ENCODE results near the gene ANK2. TPM values are rescaled to one million over a fixed set of nuclear protein-coding genes. Genes with fewer than 3 reads are reported as not detected.
A peak's percentile ranks its signal among the peaks of the same experiment; 100 is the strongest.

The ANK2 gene
- total RNA-seq, 4 donors from 2014 or later: 25.9 to 64.4 (median 55.4) TPM

DNA sequence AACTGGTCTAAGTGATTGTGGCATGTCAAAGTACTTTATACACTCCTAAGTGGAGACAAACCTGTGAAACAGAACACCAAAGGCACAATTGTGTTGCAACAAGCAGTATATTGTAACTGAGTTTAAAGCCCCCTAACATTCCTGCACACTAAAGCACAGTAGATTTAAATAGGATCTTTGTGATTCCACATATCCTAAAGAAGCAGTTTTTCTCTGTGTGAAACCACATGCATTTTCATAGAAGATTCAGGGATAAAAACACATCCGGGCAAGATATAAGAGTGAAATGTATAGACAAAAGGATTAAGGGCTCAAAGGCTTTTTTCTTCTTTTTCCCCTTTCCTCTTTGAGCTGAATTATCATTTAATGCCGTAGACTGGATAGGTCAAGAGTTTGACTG lies 82.2 kb downstream of the ANK2 start:
- Histone ChIP-seq H3K9me3 (no peaks in the 10 kb centered on the region), H3K27ac (no peak overlapping the region), H3K36me3 (no peaks in the 10 kb centered on the region), H3K4me3 (replicated peaks in 1 of 3) (no peak overlapping the region), H3K27me3 (no peaks in the 10 kb centered on the region), H3K4me1 (peaks cover 5 to 7% of the 10 kb centered on the region in 2 donors)
- intact Hi-C loops (cut with DNase I): no loop called here
- 90 to 91% methylated on average over 2 of the region's 2 CpGs for WGBS, 2 donors
- no peak for DNase-seq
- TF ChIP-seq, protein P1, sequence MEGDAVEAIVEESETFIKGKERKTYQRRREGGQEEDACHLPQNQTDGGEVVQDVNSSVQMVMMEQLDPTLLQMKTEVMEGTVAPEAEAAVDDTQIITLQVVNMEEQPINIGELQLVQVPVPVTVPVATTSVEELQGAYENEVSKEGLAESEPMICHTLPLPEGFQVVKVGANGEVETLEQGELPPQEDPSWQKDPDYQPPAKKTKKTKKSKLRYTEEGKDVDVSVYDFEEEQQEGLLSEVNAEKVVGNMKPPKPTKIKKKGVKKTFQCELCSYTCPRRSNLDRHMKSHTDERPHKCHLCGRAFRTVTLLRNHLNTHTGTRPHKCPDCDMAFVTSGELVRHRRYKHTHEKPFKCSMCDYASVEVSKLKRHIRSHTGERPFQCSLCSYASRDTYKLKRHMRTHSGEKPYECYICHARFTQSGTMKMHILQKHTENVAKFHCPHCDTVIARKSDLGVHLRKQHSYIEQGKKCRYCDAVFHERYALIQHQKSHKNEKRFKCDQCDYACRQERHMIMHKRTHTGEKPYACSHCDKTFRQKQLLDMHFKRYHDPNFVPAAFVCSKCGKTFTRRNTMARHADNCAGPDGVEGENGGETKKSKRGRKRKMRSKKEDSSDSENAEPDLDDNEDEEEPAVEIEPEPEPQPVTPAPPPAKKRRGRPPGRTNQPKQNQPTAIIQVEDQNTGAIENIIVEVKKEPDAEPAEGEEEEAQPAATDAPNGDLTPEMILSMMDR (IDR thresholded peaks at IDR 0.05): no peak
- no peak for TF ChIP-seq POLR2A (IDR thresholded peaks at IDR 0.05)

DNA sequence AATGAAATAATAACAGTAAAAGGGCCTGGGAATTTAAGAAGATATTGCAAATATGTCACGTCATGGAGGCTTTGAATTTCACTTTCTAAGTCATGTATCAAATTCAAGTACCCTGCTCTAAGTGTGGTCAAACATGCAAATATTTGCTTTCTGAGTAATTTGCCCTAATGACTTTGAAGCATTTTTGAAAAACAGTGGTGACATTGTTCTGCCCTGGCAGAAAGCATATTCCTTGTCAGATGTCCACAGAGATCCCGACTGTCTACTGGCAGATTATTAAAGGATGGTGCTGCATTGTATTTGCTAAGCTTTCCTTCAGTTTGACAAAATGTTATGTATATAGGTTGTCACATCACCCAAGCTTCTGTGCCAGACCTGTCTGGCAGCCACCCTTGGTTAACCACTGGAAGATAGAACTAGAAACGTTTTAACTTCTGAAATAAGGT lies 92.5 kb downstream of the ANK2 start:
- Histone ChIP-seq H3K4me1 (peaks cover 21 to 29% of the 10 kb centered on the region in 2 donors), H3K27ac (peak overlapping the region in 2 of 3 donors; percentile 13 to 42), H3K9me3 (no peaks in the 10 kb centered on the region), H3K36me3 (no peaks in the 10 kb centered on the region), H3K27me3 (no peaks in the 10 kb centered on the region), H3K4me3 (replicated peaks in 1 of 3) (no peak overlapping the region)
- 19 to 32% methylated on average over 3 of the region's 3 CpGs for WGBS, 2 donors
- DNase-seq: no peak
- TF ChIP-seq, protein P1 (IDR thresholded peaks at IDR 0.05): no peak
- no peak for TF ChIP-seq POLR2A (IDR thresholded peaks at IDR 0.05)
- intact Hi-C loops (cut with DNase I): no loop called here

DNA sequence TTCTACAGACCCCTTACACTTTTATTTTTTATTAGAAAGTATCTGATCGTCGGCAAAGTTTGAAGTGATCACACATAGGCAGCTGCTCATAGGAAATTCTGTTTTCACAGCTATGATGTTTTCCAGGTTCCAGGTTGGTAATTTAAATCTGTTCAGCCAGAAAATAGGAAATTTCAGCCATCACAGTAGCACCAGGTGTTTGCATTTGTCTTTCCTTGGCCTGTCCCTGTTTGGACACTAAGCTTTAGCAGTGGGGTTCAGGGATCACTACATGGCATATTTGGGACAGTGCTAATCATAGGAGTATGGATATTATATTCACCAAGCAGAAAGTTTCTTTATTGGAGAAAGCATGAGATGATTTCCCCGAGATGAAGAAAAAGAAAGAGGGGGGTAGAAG lies 92.9 kb downstream of the ANK2 start:
- peaks cover 21 to 29% of the 10 kb centered on the region in 2 donors for H3K4me1 ChIP-seq
- no peaks in the 10 kb centered on the region for H3K36me3 ChIP-seq
- no peak for TF ChIP-seq POLR2A (IDR thresholded peaks at IDR 0.05)
- TF ChIP-seq, protein P1 (IDR thresholded peaks at IDR 0.05): no peak
- DNase-seq: no peak
- H3K27me3 ChIP-seq: no peaks in the 10 kb centered on the region
- intact Hi-C loops (cut with DNase I): no loop called here
- peak overlapping the region in 2 of 3 donors; percentile 13 to 42 for H3K27ac ChIP-seq
- H3K9me3 ChIP-seq: no peaks in the 10 kb centered on the region
- 86 to 88% methylated on average over 3 of the region's 3 CpGs for WGBS, 2 donors
- no peak overlapping the region for H3K4me3 ChIP-seq (replicated peaks in 1 of 3)

DNA sequence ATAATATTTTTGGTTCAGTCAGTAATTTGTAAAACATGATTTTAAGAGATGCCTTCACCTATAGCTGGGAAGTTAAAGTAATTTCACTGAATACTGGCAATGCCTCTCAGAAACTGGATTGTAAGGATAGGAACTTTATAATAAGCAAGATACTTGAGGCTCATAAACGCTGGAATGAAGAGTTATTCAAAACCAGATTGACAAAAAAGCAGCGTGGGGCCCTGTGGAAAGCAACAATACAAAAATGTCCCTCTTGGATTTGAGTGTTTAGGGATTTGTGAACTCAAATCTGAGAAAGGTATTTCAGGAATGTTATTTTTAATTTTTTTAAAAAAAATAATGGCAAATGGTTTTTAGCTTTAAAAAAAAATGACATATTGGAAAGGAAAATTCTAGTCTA lies 94.6 kb downstream of the ANK2 start:
- no peaks in the 10 kb centered on the region for H3K36me3 ChIP-seq
- no peak for TF ChIP-seq POLR2A (IDR thresholded peaks at IDR 0.05)
- TF ChIP-seq, protein P1 (IDR thresholded peaks at IDR 0.05): no peak
- peaks cover 21 to 35% of the 10 kb centered on the region in 2 donors for H3K4me1 ChIP-seq
- intact Hi-C loops (cut with DNase I): no loop called here
- no peaks in the 10 kb centered on the region for H3K9me3 ChIP-seq
- H3K4me3 ChIP-seq (replicated peaks in 1 of 3): no peak overlapping the region
- 66 to 74% methylated on average over 2 of the region's 2 CpGs for WGBS, 2 donors
- DNase-seq: no peak
- H3K27ac ChIP-seq: peak overlapping the region in 1 of 3 donors; percentile 19
- no peaks in the 10 kb centered on the region for H3K27me3 ChIP-seq

DNA sequence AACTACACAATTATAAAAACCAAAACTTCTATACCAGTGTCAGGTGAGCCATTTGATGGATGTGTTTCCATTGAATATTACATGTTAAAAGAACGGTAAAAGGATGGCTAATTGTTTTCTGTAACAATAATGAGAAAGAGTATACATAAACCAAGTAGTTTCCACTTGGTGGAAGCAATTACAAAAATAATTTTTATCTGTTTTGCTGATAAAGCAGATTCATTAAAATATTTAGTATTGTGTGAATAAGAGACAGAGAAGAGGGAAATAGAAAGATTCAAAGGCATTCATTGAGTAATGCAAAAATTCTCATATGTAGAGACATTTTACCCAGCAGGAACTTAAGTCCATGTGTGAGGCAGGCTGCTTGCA lies 95.7 kb downstream of the ANK2 start:
- peak overlapping the region in 2 of 3 donors; percentile 70 to 93 for H3K27ac ChIP-seq
- intact Hi-C loops (cut with DNase I): no loop called here
- H3K4me1 ChIP-seq: peaks cover 21 to 35% of the 10 kb centered on the region in 2 donors
- H3K27me3 ChIP-seq: no peaks in the 10 kb centered on the region
- 80 to 81% methylated on average over 1 of the region's 1 CpG for WGBS, 2 donors
- H3K4me3 ChIP-seq (replicated peaks in 1 of 3): no peak overlapping the region
- DNase-seq: no peak
- H3K9me3 ChIP-seq: no peaks in the 10 kb centered on the region
- H3K36me3 ChIP-seq: no peaks in the 10 kb centered on the region
- no peak for TF ChIP-seq POLR2A (IDR thresholded peaks at IDR 0.05)
- TF ChIP-seq, protein P1 (IDR thresholded peaks at IDR 0.05): no peak

Measured in thyroid gland (tissue), 4 donors.